ENCODE measurements around the gene PCSK9.

The PCSK9 gene

DNA sequence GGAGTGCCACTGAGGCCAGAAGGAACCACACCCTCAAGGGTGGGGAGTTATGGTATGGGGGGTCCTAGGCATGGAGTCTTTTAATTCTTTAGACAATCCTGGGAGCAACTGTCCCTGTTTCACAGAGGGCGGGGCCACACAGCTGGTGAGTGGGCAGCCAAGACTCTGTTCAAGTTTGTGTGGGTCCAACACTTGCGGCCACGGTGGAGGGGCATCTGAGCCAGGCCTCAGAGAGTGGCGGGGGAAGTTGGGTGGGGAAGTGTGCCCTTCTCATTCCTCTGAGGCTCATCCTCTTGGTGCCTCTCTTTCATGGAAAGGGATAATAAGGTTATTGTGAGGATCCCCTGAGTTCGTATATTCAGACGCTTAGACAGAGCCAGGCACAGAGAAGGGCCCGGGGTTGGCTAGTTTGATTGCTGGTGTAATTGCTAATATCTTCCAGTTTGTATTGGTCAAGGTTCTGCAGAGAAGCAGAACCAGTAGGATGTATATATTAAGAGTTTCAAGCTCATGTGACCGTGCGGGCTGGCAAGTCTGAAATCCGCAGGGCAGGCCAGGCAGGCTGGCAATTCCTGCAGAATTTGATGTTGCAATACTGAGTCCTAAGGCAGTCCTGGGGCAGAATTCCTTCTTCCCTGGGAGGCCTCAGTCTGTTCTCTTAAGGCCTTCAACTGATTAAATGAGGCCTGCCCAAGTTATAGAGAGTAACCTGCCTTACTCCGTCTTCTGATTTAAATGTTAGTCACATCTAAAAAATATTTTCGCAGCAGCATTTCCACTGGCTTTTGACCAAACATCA lies 15.9 kb downstream of the PCSK9 start:
- no peak overlapping the region for H3K9ac ChIP-seq (ENCODE audit: low read length)
- H3K27me3 ChIP-seq (replicated peaks; ENCODE audit: control insufficient read depth, insufficient read depth, low read length), result no peaks in the 10 kb centered on the region
- no peaks in the 10 kb centered on the region for H3K9me3 ChIP-seq (ENCODE audit: control insufficient read depth, low read length)
- peaks cover 32% of the 10 kb centered on the region for H3K36me3 ChIP-seq (ENCODE audit: control insufficient read depth, insufficient read depth, low read length, severe bottlenecking)
- peaks cover 38% of the 10 kb centered on the region for H3K4me1 ChIP-seq (ENCODE audit: control insufficient read depth, insufficient read depth, low read length)
- H3K4me3 ChIP-seq (ENCODE audit: low read length), result no peak overlapping the region
- DNase-seq (ENCODE audit: low read depth), result peak; percentile 68

GRCh38 chr1:55055951-55056631 lies 16.7 kb downstream of the PCSK9 start:
- Histone ChIP-seq H3K36me3 (ENCODE audit: control insufficient read depth, insufficient read depth, low read length, severe bottlenecking) (peaks cover 41% of the 10 kb centered on the region), H3K9me3 (ENCODE audit: control insufficient read depth, low read length) (no peaks in the 10 kb centered on the region), H3K27me3 (replicated peaks; ENCODE audit: control insufficient read depth, insufficient read depth, low read length) (no peaks in the 10 kb centered on the region), H3K4me1 (ENCODE audit: control insufficient read depth, insufficient read depth, low read length) (peaks cover 32% of the 10 kb centered on the region), H3K9ac (ENCODE audit: low read length) (no peak overlapping the region), H3K4me3 (ENCODE audit: low read length) (no peak overlapping the region)
- no peak for DNase-seq (ENCODE audit: low read depth)

DNA sequence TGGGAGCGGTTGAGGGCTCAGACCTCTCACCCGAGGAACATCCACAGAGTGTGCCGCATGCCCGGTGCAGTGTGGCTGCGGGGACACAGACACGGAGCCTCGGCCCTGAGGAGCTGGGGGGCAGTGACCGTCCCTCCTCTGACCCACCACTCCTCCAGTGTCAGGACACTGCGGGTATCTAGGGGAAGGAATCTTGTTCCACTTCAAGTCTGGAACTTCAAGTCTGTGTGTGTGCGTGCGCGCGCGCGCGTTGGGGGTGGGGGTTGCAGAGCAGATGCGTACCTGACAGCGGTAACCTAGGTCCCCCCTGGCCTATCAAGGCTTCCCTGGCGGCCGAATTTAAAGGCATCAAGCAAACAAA lies 17.3 kb downstream of the PCSK9 start:
- Histone ChIP-seq H3K36me3 (ENCODE audit: control insufficient read depth, insufficient read depth, low read length, severe bottlenecking) (peaks cover 46% of the 10 kb centered on the region), H3K4me1 (ENCODE audit: control insufficient read depth, insufficient read depth, low read length) (peaks cover 26% of the 10 kb centered on the region), H3K4me3 (ENCODE audit: low read length) (no peak overlapping the region), H3K9me3 (ENCODE audit: control insufficient read depth, low read length) (no peaks in the 10 kb centered on the region), H3K27me3 (replicated peaks; ENCODE audit: control insufficient read depth, insufficient read depth, low read length) (no peaks in the 10 kb centered on the region), H3K9ac (ENCODE audit: low read length) (no peak overlapping the region)
- DNase-seq (ENCODE audit: low read depth), result no peak

DNA sequence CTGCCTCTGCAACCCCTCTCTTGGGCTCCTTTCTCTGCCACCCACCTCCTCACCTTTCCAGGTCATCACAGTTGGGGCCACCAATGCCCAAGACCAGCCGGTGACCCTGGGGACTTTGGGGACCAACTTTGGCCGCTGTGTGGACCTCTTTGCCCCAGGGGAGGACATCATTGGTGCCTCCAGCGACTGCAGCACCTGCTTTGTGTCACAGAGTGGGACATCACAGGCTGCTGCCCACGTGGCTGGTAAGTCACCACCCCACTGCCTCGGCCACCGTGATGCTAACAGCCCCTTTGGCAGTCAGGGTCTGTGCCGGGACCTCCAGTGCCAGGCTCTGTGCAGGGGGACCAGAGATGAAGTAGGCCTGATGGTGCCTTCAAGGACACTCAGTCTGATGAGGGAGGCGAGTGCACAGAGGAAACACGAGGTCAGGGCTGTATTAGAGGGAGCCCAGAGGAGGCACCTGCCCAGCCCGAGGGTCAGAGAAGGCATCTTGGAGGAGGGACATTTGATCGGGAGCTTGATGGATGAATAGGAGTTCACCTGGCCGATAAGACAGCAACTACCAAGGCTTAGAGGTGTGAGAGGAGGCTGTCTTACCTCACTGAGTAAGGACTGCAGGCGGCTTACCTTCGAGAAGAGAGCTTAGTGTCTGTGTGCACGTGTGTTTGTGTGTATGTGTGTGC lies 18.1 kb downstream of the PCSK9 start:
- Histone ChIP-seq H3K27me3 (replicated peaks; ENCODE audit: control insufficient read depth, insufficient read depth, low read length) (no peaks in the 10 kb centered on the region), H3K36me3 (ENCODE audit: control insufficient read depth, insufficient read depth, low read length, severe bottlenecking) (peaks cover 46% of the 10 kb centered on the region)

GRCh38 chr1:55057956-55058298 lies 18.6 kb downstream of the PCSK9 start:
- no peaks in the 10 kb centered on the region for H3K27me3 ChIP-seq (replicated peaks; ENCODE audit: control insufficient read depth, insufficient read depth, low read length)
- H3K4me1 ChIP-seq (ENCODE audit: control insufficient read depth, insufficient read depth, low read length), result peaks cover 21% of the 10 kb centered on the region
- peaks cover 46% of the 10 kb centered on the region for H3K36me3 ChIP-seq (ENCODE audit: control insufficient read depth, insufficient read depth, low read length, severe bottlenecking)
- H3K9me3 ChIP-seq (ENCODE audit: control insufficient read depth, low read length), result no peaks in the 10 kb centered on the region
- H3K9ac ChIP-seq (ENCODE audit: low read length), result no peak overlapping the region
- no peak for DNase-seq (ENCODE audit: low read depth)
- no peak overlapping the region for H3K4me3 ChIP-seq (ENCODE audit: low read length)

More for the DNA sequence above, 18.1 kb downstream of the PCSK9 start:
- Histone ChIP-seq H3K4me1 (ENCODE audit: control insufficient read depth, insufficient read depth, low read length) (peaks cover 26% of the 10 kb centered on the region), H3K9ac (ENCODE audit: low read length) (no peak overlapping the region), H3K9me3 (ENCODE audit: control insufficient read depth, low read length) (no peaks in the 10 kb centered on the region), H3K4me3 (ENCODE audit: low read length) (no peak overlapping the region)
- no peak for DNase-seq (ENCODE audit: low read depth)

- peaks cover 18% of the 10 kb centered on the region for H3K4me1 ChIP-seq (ENCODE audit: control insufficient read depth, insufficient read depth, low read length)
- DNase-seq (ENCODE audit: low read depth), result no peak
- no peaks in the 10 kb centered on the region for H3K27me3 ChIP-seq (replicated peaks; ENCODE audit: control insufficient read depth, insufficient read depth, low read length)
- H3K4me3 ChIP-seq (ENCODE audit: low read length), result no peak overlapping the region
- peaks cover 51% of the 10 kb centered on the region for H3K36me3 ChIP-seq (ENCODE audit: control insufficient read depth, insufficient read depth, low read length, severe bottlenecking)
- no peaks in the 10 kb centered on the region for H3K9me3 ChIP-seq (ENCODE audit: control insufficient read depth, low read length)
- no peak overlapping the region for H3K9ac ChIP-seq (ENCODE audit: low read length)
These were observed 20.2 kb downstream of the PCSK9 start for GRCh38 chr1:55059302-55060132.

- H3K9ac ChIP-seq (ENCODE audit: low read length), result no peak overlapping the region
- H3K36me3 ChIP-seq (ENCODE audit: control insufficient read depth, insufficient read depth, low read length, severe bottlenecking), result peaks cover 51% of the 10 kb centered on the region
- no peaks in the 10 kb centered on the region for H3K27me3 ChIP-seq (replicated peaks; ENCODE audit: control insufficient read depth, insufficient read depth, low read length)
- no peak for DNase-seq (ENCODE audit: low read depth)
- H3K9me3 ChIP-seq (ENCODE audit: control insufficient read depth, low read length), result no peaks in the 10 kb centered on the region
- H3K4me1 ChIP-seq (ENCODE audit: control insufficient read depth, insufficient read depth, low read length), result peaks cover 21% of the 10 kb centered on the region
- H3K4me3 ChIP-seq (ENCODE audit: low read length), result no peak overlapping the region
These were observed 21.0 kb downstream of the PCSK9 start for GRCh38 chr1:55060133-55060999.

- no peaks in the 10 kb centered on the region for H3K9me3 ChIP-seq (ENCODE audit: control insufficient read depth, low read length)
- H3K27me3 ChIP-seq (replicated peaks; ENCODE audit: control insufficient read depth, insufficient read depth, low read length), result no peaks in the 10 kb centered on the region
- no peak overlapping the region for H3K9ac ChIP-seq (ENCODE audit: low read length)
- H3K4me1 ChIP-seq (ENCODE audit: control insufficient read depth, insufficient read depth, low read length), result peaks cover 18% of the 10 kb centered on the region
- H3K4me3 ChIP-seq (ENCODE audit: low read length), result no peak overlapping the region
- H3K36me3 ChIP-seq (ENCODE audit: control insufficient read depth, insufficient read depth, low read length, severe bottlenecking), result peaks cover 59% of the 10 kb centered on the region
- DNase-seq (ENCODE audit: low read depth), result no peak
These were observed 21.8 kb downstream of the PCSK9 start for GRCh38 chr1:55061000-55061705.

DNA sequence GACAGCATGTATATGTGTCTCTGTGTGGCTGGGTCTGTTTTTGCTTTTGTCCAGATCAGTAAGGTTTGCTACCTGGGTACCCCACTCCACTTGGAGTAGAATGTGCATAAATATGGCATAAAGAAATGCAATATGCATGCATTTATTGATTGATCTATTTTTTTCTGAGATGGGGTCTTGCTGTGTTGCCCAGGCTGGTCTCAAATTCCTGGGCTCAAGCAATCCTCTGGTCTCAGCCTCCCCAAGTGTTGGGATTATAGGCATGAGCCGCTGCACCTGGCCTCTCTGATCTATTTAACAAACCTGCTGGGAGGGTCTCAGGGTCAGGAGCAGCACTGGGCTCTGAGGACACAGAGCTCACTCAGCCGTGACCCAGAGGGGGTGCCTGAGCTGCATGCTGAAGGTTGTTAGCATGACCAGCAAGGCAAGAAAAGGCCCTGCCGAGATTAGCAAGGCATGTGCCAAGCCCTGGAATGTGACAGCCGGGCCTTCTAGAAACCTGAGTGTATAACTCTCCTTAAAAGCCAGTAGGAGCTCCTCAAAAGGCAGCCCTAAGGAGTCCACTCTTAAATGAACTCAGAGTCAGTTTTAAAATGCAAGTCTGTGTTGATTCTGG lies 22.5 kb downstream of the PCSK9 start:
- Histone ChIP-seq H3K9me3 (ENCODE audit: control insufficient read depth, low read length) (no peaks in the 10 kb centered on the region), H3K36me3 (ENCODE audit: control insufficient read depth, insufficient read depth, low read length, severe bottlenecking) (peaks cover 65% of the 10 kb centered on the region), H3K9ac (ENCODE audit: low read length) (no peak overlapping the region), H3K4me1 (ENCODE audit: control insufficient read depth, insufficient read depth, low read length) (peaks cover 18% of the 10 kb centered on the region), H3K4me3 (ENCODE audit: low read length) (no peak overlapping the region), H3K27me3 (replicated peaks; ENCODE audit: control insufficient read depth, insufficient read depth, low read length) (no peaks in the 10 kb centered on the region)
- no peak for DNase-seq (ENCODE audit: low read depth)
